Measurements from ENCODE around the gene STRA6.

DNA sequence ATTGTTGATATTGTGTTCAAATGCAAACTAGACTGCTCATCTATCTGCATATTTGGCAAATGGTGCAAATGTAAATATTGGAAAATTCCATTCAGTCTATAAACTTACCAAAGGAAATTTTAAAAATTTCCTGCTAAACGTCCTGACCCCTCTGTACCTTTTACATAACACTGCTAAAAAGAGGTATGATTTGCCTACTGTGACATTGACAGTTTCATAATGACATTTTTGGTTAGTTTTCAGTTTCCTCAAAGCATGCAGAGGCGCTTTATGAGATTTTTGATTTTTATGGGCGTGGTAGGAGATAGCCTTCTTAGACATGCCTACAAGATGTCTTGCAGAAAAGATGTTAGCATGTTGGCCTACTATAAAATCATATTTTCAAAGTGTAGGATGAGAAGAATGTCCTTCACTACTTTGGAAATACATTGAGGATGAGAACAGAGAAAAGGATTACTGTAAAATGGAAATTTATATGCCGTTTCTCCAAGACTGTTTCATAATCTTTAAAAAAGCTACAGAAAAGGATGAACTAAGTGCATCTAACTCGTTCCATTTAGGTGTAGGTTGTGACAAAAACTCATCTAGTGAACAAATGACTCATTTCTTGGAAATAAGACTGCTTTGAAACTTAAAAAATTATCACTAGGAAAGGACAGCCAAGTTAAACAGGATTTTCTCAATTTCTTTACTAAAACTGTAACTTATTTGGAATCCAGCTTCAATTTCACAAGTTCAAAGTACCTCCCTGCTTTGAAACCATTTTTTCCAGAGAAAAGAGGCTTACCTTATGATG is 43.5 kb downstream of the STRA6 start:
- TF ChIP-seq CTCF (IDR thresholded peaks at IDR 0.05 in 8 of 11, conservative IDR thresholded peaks at IDR 0.05 in 3 of 11) (no peak), POLR2A (IDR thresholded peaks at IDR 0.05) (no peak)

All from spleen (tissue), 7 donors.